Body of pancreas (tissue), 4 donors: ENCODE measurements around the gene CORIN. TPM values are rescaled to one million over a fixed set of nuclear protein-coding genes. Genes with fewer than 3 reads are reported as not detected.

Experiments used
- ATAC-seq: fragments of 150-250 bp; one replicate; pipeline ENCODE4 v1.9.1; 2016
- DNase-seq, 4 donors: peaks; one replicate each; pipeline ENCODE4 v3.0.0-alpha.2; 2019
- H3K27ac ChIP-seq, 4 donors: fragments of 200-600 bp; sonication (generic); 1 replicate in 3 of 4; 2 replicates in 1 of 4; pipeline versions ENCODE4 v1.5.1 to v1.6.1; 2016 to 2019; ENCODE audit warnings: mild to moderate bottlenecking in 1 of 4, mixed read lengths in 1 of 4, moderate library complexity in 1 of 4
- H3K27me3 ChIP-seq, 2 donors: fragments of 200-600 bp; sonication (generic); one replicate each; pipeline ENCODE4 v1.6.0; 2016; ENCODE audit warnings: mild to moderate bottlenecking in 1 of 2
- H3K36me3 ChIP-seq, 2 donors: fragments of 200-600 bp; sonication (generic); replicated peaks in 1 of 2; 2 replicates each; pipeline ENCODE4 v1.5.1; 2016; ENCODE audit warnings: low read depth in 2 of 2; ENCODE audit not compliant: insufficient read depth in 1 of 2
- H3K4me1 ChIP-seq: fragments of 200-600 bp; sonication (generic); one replicate; pipeline ENCODE4 v1.6.0; 2016
- H3K4me3 ChIP-seq, 2 donors: fragments of 200-600 bp; sonication (generic); 1 replicate in 1 of 2; 2 replicates in 1 of 2; pipeline ENCODE4 v1.5.1; 2016 to 2019
- H3K9me3 ChIP-seq, 3 donors: fragments of 200-600 bp; sonication (generic); 1 replicate in 2 of 3; 2 replicates in 1 of 3; pipeline ENCODE4 v1.5.1; 2016
- POLR2A ChIP-seq, 3 donors: fragments of 450-650 bp; IDR thresholded peaks; one replicate each; pipeline ENCODE4 v1.6.1; 2016; ENCODE audit warnings: antibody characterized with exemption in 3 of 3, mild to moderate bottlenecking in 2 of 3
- WGBS, 2 donors: methylation state at CpG; one replicate each; pipeline ENCODE4 v1.1.5; 2017; 5-methylcytosine and 5-hydroxymethylcytosine counted together
- intact Hi-C: fragments of 100-400 bp; cut with DNase I; formaldehyde crosslinking; loops from one replicate; pipeline ENCODE4 v1.15.1; 2023
- total RNA-seq, 2 donors: library from RNA; depleted of rRNA; stranded (reverse); fragments of >200 nt; gene quantifications; one replicate each; pipeline ENCODE4 v1.1.0, GENCODE V29; 2016
- TF ChIP-seq, protein P1 (sequence below), 7 experiments: fragments of 450-650 bp in 4 of 7; fragments of 200-600 bp in 3 of 7; sonication (generic) in 3 of 7; IDR thresholded peaks; one replicate each; pipeline ENCODE4 v1.5.1; 2016 to 2019; ENCODE audit warnings: antibody characterized with exemption in 7 of 7

Gene CORIN
- total RNA-seq, 2 donors from 2014 or later = 0.33 to 1.3 TPM

- TF ChIP-seq POLR2A (IDR thresholded peaks at IDR 0.05) = no peak
- TF ChIP-seq, protein P1, sequence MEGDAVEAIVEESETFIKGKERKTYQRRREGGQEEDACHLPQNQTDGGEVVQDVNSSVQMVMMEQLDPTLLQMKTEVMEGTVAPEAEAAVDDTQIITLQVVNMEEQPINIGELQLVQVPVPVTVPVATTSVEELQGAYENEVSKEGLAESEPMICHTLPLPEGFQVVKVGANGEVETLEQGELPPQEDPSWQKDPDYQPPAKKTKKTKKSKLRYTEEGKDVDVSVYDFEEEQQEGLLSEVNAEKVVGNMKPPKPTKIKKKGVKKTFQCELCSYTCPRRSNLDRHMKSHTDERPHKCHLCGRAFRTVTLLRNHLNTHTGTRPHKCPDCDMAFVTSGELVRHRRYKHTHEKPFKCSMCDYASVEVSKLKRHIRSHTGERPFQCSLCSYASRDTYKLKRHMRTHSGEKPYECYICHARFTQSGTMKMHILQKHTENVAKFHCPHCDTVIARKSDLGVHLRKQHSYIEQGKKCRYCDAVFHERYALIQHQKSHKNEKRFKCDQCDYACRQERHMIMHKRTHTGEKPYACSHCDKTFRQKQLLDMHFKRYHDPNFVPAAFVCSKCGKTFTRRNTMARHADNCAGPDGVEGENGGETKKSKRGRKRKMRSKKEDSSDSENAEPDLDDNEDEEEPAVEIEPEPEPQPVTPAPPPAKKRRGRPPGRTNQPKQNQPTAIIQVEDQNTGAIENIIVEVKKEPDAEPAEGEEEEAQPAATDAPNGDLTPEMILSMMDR (IDR thresholded peaks at IDR 0.05) = no peak
- Histone ChIP-seq H3K36me3 (no peaks in the 10 kb centered on the region), H3K9me3 (no peaks in the 10 kb centered on the region), H3K4me1 (no peaks in the 10 kb centered on the region), H3K27me3 (no peaks in the 10 kb centered on the region), H3K27ac (no peak overlapping the region), H3K4me3 (no peak overlapping the region)
- 45 to 46% methylated on average over 2 of the region's 2 CpGs for WGBS, 2 donors
- ATAC-seq (no peak), DNase-seq (no peak)
- intact Hi-C loops = no loop called here
These were observed 49.7 kb downstream of the CORIN start for GRCh38 chr4:47788126-47788525.

GRCh38 chr4:47786958-47787370, 50.9 kb downstream of the CORIN start:
- Histone ChIP-seq H3K27me3 (no peaks in the 10 kb centered on the region), H3K4me3 (no peak overlapping the region), H3K36me3 (no peaks in the 10 kb centered on the region), H3K27ac (no peak overlapping the region), H3K4me1 (no peaks in the 10 kb centered on the region), H3K9me3 (no peaks in the 10 kb centered on the region)
- no peak for ATAC-seq
- 76 to 80% methylated on average over 4 of the region's 4 CpGs for WGBS, 2 donors
- TF ChIP-seq, protein P1 (IDR thresholded peaks at IDR 0.05) = no peak
- no peak for TF ChIP-seq POLR2A (IDR thresholded peaks at IDR 0.05)
- DNase-seq = no peak
- intact Hi-C loops = no loop called here

DNA sequence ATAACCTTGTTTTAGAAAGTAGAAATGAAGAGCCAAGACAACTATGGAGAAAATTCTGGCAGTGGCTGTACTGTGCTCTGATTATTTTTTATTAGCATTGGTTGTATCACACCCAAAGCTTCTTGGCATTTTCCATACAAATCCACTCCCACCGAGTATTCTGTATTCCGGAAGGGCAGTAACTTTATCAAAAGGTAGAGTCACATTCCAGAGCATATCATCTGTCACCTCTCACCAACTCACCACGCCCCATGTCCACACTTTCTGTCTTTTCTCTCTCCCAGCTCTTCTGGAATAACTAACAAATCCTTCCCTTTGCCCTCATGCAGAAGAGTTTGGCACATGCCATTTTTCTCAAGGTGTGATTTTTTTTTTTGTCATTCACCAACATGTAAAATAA, 52.7 kb downstream of the CORIN start:
- Histone ChIP-seq H3K4me3 (no peak overlapping the region), H3K27ac (no peak overlapping the region), H3K27me3 (no peaks in the 10 kb centered on the region), H3K9me3 (no peaks in the 10 kb centered on the region), H3K4me1 (no peaks in the 10 kb centered on the region), H3K36me3 (no peaks in the 10 kb centered on the region)
- TF ChIP-seq POLR2A (IDR thresholded peaks at IDR 0.05) = no peak
- TF ChIP-seq, protein P1 (IDR thresholded peaks at IDR 0.05) = no peak
- DNase-seq (no peak), ATAC-seq (no peak)
- 40 to 42% methylated on average over 3 of the region's 3 CpGs for WGBS, 2 donors
- intact Hi-C loops = no loop called here

- DNase-seq = no peak
- H3K4me3 ChIP-seq = no peak overlapping the region
- no peaks in the 10 kb centered on the region for H3K27me3 ChIP-seq
- H3K36me3 ChIP-seq = no peaks in the 10 kb centered on the region
- TF ChIP-seq, protein P1 (IDR thresholded peaks at IDR 0.05) = no peak
- no peak for TF ChIP-seq POLR2A (IDR thresholded peaks at IDR 0.05)
- no peak for ATAC-seq
- intact Hi-C loops = no loop called here
- no peaks in the 10 kb centered on the region for H3K9me3 ChIP-seq
- H3K4me1 ChIP-seq = no peaks in the 10 kb centered on the region
- no peak overlapping the region for H3K27ac ChIP-seq
These were observed 53.6 kb downstream of the CORIN start for GRCh38 chr4:47784222-47784621.

DNA sequence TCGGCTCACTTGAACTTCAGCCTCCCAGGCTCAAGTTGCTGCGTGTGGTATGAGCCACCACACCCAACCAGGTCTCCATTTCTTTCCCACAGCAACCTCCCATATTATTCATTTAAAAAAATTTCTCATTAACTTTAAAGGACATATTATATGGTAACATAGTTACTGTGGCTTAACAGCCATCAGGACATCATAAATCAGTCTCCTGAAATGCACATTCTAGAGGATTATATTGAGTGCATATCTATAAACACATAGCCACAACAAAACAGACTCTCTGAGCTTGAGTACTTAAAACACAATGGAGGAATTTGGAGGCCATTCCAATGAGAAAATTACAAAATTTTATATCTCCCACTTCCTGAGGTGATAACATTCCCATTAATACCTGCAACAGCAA, 61.5 kb downstream of the CORIN start:
- H3K36me3 ChIP-seq = no peaks in the 10 kb centered on the region
- H3K4me3 ChIP-seq = no peak overlapping the region
- no peaks in the 10 kb centered on the region for H3K9me3 ChIP-seq
- intact Hi-C loops = no loop called here
- no peaks in the 10 kb centered on the region for H3K27me3 ChIP-seq
- H3K27ac ChIP-seq = no peak overlapping the region
- WGBS, 2 donors = 64 to 81% methylated on average over 2 of the region's 2 CpGs
- no peaks in the 10 kb centered on the region for H3K4me1 ChIP-seq
- DNase-seq = no peak
- TF ChIP-seq, protein P1 (IDR thresholded peaks at IDR 0.05) = no peak
- no peak for TF ChIP-seq POLR2A (IDR thresholded peaks at IDR 0.05)
- ATAC-seq = no peak
